Caco-2 (cell line): ENCODE results near the gene STK36. TPM values are rescaled to one million over a fixed set of nuclear protein-coding genes. Genes with fewer than 3 reads are reported as not detected.

ENCODE experiments used
- BruUV-seq: library from RNA; stranded (reverse); fragments of 400-500 nt; replicated peaks from 2 replicates; lab custom pipeline; 2021; lab: Mats Ljungman, UMichigan
- CTCF ChIA-PET: fragments of 300-600 bp; sonication (Branson Sonifier 250); formaldehyde crosslinking; loops from one replicate; lab custom pipeline; 2022; ENCODE audit warnings: antibody characterized with exemption; lab: Charles Lee
- POLR2A ChIA-PET: fragments of 300-600 bp; sonication (Branson Sonifier 250); formaldehyde crosslinking; loops from one replicate; lab custom pipeline; 2022; ENCODE audit warnings: antibody characterized with exemption; lab: Charles Lee
- DNase-seq, 2 experiments: peaks; one replicate each; pipeline versions ENCODE4 v3.0.0 to v3.0.0-alpha.2; 2020 to 2022
- H3K27me3 ChIP-seq: replicated peaks from 2 replicates; pipeline ENCODE4 v1.6.0; 2011; ENCODE audit warnings: low read length; ENCODE audit not compliant: control insufficient read depth, insufficient read depth
- H3K36me3 ChIP-seq: 2 replicates; pipeline ENCODE4 v1.5.1; 2011; ENCODE audit warnings: low read length; ENCODE audit not compliant: control insufficient read depth, insufficient read depth
- H3K4me1 ChIP-seq: fragments of 250-450 bp; sonication (Bioruptor Pico); 2 replicates; pipeline ENCODE4 v1.5.1; 2020; ENCODE audit warnings: mild to moderate bottlenecking
- H3K4me3 ChIP-seq: 2 replicates; pipeline ENCODE4 v1.5.1; 2011; ENCODE audit warnings: low read depth, mild to moderate bottlenecking, control low read depth, low read length
- H3K9me3 ChIP-seq: fragments of 250-450 bp; sonication (Bioruptor Pico); 2 replicates; pipeline ENCODE4 v1.5.1; 2020; ENCODE audit warnings: mild to moderate bottlenecking, moderate library complexity
- H3K27ac Mint-ChIP-seq: one replicate; pipeline ENCODE4 v1.8.0; 2022; ENCODE audit warnings: mixed read lengths; ENCODE audit not compliant: unreplicated experiment
- H3K27me3 Mint-ChIP-seq: one replicate; pipeline ENCODE4 v1.8.0; 2022; ENCODE audit warnings: mixed read lengths; ENCODE audit not compliant: insufficient read depth, unreplicated experiment
- H3K36me3 Mint-ChIP-seq: one replicate; pipeline ENCODE4 v1.8.0; 2022; ENCODE audit warnings: mild to moderate bottlenecking, mixed read lengths; ENCODE audit not compliant: insufficient read depth, unreplicated experiment
- H3K4me1 Mint-ChIP-seq: one replicate; pipeline ENCODE4 v1.8.0; 2022; ENCODE audit warnings: low read depth, mixed read lengths; ENCODE audit not compliant: unreplicated experiment
- H3K4me3 Mint-ChIP-seq: one replicate; pipeline ENCODE4 v1.8.0; 2022; ENCODE audit warnings: mild to moderate bottlenecking, moderate library complexity, mixed read lengths; ENCODE audit not compliant: unreplicated experiment
- H3K9me3 Mint-ChIP-seq: one replicate; pipeline ENCODE4 v1.8.0; 2022; ENCODE audit warnings: mixed read lengths; ENCODE audit not compliant: unreplicated experiment
- intact Hi-C: fragments of 100-400 bp; cut with micrococcal nuclease; formaldehyde crosslinking; loops from one replicate; pipeline ENCODE4 v1.10.0; 2022; ENCODE audit not compliant: unreplicated experiment
- total RNA-seq: library from RNA; stranded (reverse); gene quantifications from 2 replicates; pipeline ENCODE4 v1.2.3, GENCODE V29; 2022
- TF ChIP-seq, protein P1 (sequence below), 2 experiments: fragments of 200-600 bp in 1 of 2; IDR thresholded peaks; 1 replicate in 1 of 2; 2 replicates in 1 of 2; pipeline versions ENCODE4 v1.5.1 to v1.8.0; 2011 to 2022; ENCODE audit warnings: antibody characterized with exemption in 1 of 2, control low read depth in 1 of 2, inconsistent platforms in 1 of 2, low read depth in 1 of 2, low read length in 1 of 2, mild to moderate bottlenecking in 1 of 2, moderate library complexity in 1 of 2; ENCODE audit not compliant: insufficient read depth in 1 of 2, severe bottlenecking in 1 of 2, unreplicated experiment in 1 of 2

Gene STK36
- total RNA-seq, 1 experiment from 2014 or later, result 44.1 TPM

DNA sequence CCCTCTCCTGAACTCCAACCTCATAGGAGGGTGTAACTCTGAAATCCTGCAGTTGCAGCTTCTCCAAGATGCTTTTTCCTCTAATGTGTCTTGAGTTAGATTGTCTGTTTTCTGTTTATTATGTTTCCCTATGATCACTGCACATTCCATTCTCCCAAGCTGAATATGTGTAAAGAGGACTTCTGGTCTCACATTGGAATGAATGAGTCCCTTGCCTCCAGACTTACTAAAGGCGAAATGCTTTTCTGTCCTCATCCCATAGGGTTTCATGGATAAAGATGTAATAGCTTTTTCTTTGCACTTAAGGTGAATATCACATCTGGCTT, 74.5 kb downstream of the STK36 start:
- ChIA-PET POLR2A (no interaction called here), CTCF (no interaction called here)
- H3K4me3 ChIP-seq, result no peak overlapping the region
- TF ChIP-seq, protein P1, sequence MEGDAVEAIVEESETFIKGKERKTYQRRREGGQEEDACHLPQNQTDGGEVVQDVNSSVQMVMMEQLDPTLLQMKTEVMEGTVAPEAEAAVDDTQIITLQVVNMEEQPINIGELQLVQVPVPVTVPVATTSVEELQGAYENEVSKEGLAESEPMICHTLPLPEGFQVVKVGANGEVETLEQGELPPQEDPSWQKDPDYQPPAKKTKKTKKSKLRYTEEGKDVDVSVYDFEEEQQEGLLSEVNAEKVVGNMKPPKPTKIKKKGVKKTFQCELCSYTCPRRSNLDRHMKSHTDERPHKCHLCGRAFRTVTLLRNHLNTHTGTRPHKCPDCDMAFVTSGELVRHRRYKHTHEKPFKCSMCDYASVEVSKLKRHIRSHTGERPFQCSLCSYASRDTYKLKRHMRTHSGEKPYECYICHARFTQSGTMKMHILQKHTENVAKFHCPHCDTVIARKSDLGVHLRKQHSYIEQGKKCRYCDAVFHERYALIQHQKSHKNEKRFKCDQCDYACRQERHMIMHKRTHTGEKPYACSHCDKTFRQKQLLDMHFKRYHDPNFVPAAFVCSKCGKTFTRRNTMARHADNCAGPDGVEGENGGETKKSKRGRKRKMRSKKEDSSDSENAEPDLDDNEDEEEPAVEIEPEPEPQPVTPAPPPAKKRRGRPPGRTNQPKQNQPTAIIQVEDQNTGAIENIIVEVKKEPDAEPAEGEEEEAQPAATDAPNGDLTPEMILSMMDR (IDR thresholded peaks at IDR 0.05; ENCODE audit: insufficient read depth in 1 of 2, low read depth in 1 of 2, low read length in 1 of 2, severe bottlenecking in 1 of 2, unreplicated experiment in 1 of 2), result no peak
- Mint-ChIP-seq H3K4me1 (no peaks in the 10 kb centered on the region), H3K36me3 (peaks cover 59% of the 10 kb centered on the region), H3K27me3 (no peaks in the 10 kb centered on the region), H3K4me3 (no peak overlapping the region), H3K27ac (no peak overlapping the region), H3K9me3 (no peaks in the 10 kb centered on the region)
- no peaks in the 10 kb centered on the region for H3K9me3 ChIP-seq
- H3K27me3 ChIP-seq, result no peaks in the 10 kb centered on the region
- H3K4me1 ChIP-seq, result no peaks in the 10 kb centered on the region
- peaks cover 6% of the 10 kb centered on the region for H3K36me3 ChIP-seq
- intact Hi-C loops, result no loop called here
- no TSS peak for BruUV-seq
- no peak for DNase-seq

DNA sequence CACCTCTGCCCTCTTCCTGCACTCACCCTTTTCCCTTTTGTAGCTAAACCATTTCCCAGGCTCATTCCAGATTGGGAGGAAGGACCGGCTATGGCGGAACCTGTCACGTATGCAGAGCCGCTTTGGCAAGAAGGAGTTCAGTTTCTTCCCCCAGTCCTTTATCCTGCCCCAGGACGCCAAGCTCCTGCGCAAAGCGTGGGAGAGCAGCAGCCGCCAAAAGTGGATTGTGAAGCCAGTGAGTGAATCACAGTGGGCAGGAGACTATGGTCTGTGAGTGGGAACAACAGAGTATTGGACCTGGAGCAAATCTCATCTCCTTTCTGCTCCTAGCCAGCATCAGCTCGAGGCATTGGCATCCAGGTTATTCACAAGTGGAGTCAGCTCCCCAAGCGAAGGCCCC, 75.1 kb downstream of the STK36 start:
- peaks cover 6% of the 10 kb centered on the region for H3K36me3 ChIP-seq
- H3K4me3 Mint-ChIP-seq, result no peak overlapping the region
- intact Hi-C loops, result no loop called here
- H3K27ac Mint-ChIP-seq, result no peak overlapping the region
- no peak overlapping the region for H3K4me3 ChIP-seq
- no peaks in the 10 kb centered on the region for H3K27me3 Mint-ChIP-seq
- H3K9me3 Mint-ChIP-seq, result no peaks in the 10 kb centered on the region
- H3K4me1 ChIP-seq, result no peaks in the 10 kb centered on the region
- BruUV-seq, result no TSS peak
- H3K9me3 ChIP-seq, result no peaks in the 10 kb centered on the region
- POLR2A ChIA-PET, result no interaction called here
- DNase-seq, result no peak
- TF ChIP-seq, protein P1 (IDR thresholded peaks at IDR 0.05; ENCODE audit: insufficient read depth in 1 of 2, low read depth in 1 of 2, low read length in 1 of 2, severe bottlenecking in 1 of 2, unreplicated experiment in 1 of 2), result no peak
- CTCF ChIA-PET, result no interaction called here
- H3K27me3 ChIP-seq, result no peaks in the 10 kb centered on the region
- peaks cover 64% of the 10 kb centered on the region for H3K36me3 Mint-ChIP-seq
- no peaks in the 10 kb centered on the region for H3K4me1 Mint-ChIP-seq

DNA sequence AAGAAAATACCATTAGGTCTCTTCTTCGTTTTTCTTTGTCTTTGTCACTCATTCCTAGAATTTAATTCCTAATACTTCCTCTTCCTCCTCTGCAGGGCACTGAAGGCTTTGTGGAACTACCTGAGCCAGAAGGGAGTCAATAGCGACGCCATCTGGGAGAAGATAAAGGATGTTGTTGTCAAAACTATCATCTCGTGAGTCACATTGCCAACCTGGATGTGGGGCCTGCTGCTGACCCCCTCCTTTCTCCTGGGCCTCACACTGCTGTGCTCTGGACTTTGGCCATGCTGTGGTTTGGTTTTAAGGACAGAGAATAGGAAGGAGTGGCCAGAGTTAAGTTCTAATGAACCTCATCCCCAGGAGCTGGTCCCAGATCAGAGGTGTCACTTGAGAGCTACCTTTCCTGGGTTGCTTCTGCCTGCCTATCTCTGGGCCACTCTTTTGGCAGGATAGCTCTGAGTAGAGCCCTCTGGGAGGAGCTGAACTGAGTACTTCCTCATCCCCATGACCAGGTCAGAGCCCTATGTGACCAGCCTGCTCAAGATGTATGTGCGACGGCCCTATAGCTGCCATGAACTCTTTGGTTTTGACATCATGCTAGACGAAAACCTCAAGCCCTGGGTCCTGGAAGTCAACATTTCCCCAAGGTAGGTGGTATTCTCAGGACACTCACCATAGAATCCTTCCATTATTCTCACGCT, 77.0 kb downstream of the STK36 start:
- Histone ChIP-seq H3K36me3 (peaks cover 6% of the 10 kb centered on the region), H3K4me3 (no peak overlapping the region), H3K9me3 (no peaks in the 10 kb centered on the region), H3K27me3 (no peaks in the 10 kb centered on the region), H3K4me1 (no peaks in the 10 kb centered on the region)
- ChIA-PET POLR2A (no interaction called here), CTCF (interaction anchor here (1.1 kb wide), 1 partner anchor 89 kb away, joined by 4 read pairs; the partner anchor contains the start of genes BCS1L and ZNF142)
- Mint-ChIP-seq H3K4me3 (no peak overlapping the region), H3K4me1 (no peaks in the 10 kb centered on the region), H3K27me3 (no peaks in the 10 kb centered on the region), H3K36me3 (peaks cover 78% of the 10 kb centered on the region), H3K27ac (no peak overlapping the region), H3K9me3 (no peaks in the 10 kb centered on the region)
- intact Hi-C loops, result no loop called here
- TF ChIP-seq, protein P1 (IDR thresholded peaks at IDR 0.05; ENCODE audit: insufficient read depth in 1 of 2, low read depth in 1 of 2, low read length in 1 of 2, severe bottlenecking in 1 of 2, unreplicated experiment in 1 of 2), result no peak
- no peak for DNase-seq
- no TSS peak for BruUV-seq

Other genes starting within 250 kb of the STK36 start
- gene USP37, start 103.7 kb upstream of the STK36 start, total RNA-seq, result 18.6 and 22.2 TPM in 2 replicates
- gene CNOT9, start 103.2 kb upstream of the STK36 start, total RNA-seq, result 56.4 and 59.9 TPM in 2 replicates
- gene PLCD4, start 64.2 kb upstream of the STK36 start, total RNA-seq, result 0.26 and 0.48 TPM in 2 replicates
- gene ZNF142, start 12.5 kb upstream of the STK36 start, total RNA-seq, result 37.0 and 38.5 TPM in 2 replicates
- gene BCS1L, start 12.4 kb upstream of the STK36 start, total RNA-seq, result 68.3 and 74.6 TPM in 2 replicates
- gene RNF25, start 84 bp upstream of the STK36 start, total RNA-seq, result 30.5 and 32.1 TPM in 2 replicates
- gene TTLL4, start 38.7 kb downstream of the STK36 start, total RNA-seq, result 86.6 and 87.9 TPM in 2 replicates
- gene CYP27A1, start 110.1 kb downstream of the STK36 start, total RNA-seq, result 20.9 and 26.8 TPM in 2 replicates
- gene PRKAG3, start 159.7 kb downstream of the STK36 start, total RNA-seq, result not detected in 2 replicates
- 18.3 and 20.3 TPM in 2 replicates for gene WNT6, start 187.7 kb downstream of the STK36 start, total RNA-seq
- gene WNT10A, start 208.8 kb downstream of the STK36 start, total RNA-seq, result 0.81 and 1.2 TPM in 2 replicates